Osteoblast (primary cell): Measurements from ENCODE around the gene CFHR1. TPM values are rescaled to one million over a fixed set of nuclear protein-coding genes. Genes with fewer than 3 reads are reported as not detected.
"Not testable (repeated sequence)": the region's sequence is repeated elsewhere in the genome, so short reads cannot be mapped to it uniquely, and the experiment has no call there.

Experiments used
- DNase-seq: peaks from one replicate; pipeline ENCODE4 v3.0.0; 2011; ENCODE audit warnings: low spot score, mixed read lengths; ENCODE audit not compliant: insufficient read length; ENCODE audit errors: missing footprints
- H2AFZ ChIP-seq: 2 replicates; pipeline ENCODE4 v1.6.0; 2011; ENCODE audit warnings: mild to moderate bottlenecking, low read length
- H3K27ac ChIP-seq: 2 replicates; pipeline ENCODE4 v1.5.1; 2011; ENCODE audit warnings: mild to moderate bottlenecking, low read depth, low read length, moderate library complexity
- H3K27me3 ChIP-seq: 2 replicates; pipeline ENCODE4 v1.6.0; 2012; ENCODE audit warnings: mild to moderate bottlenecking, control low read depth, inconsistent platforms, low read length, moderate library complexity; ENCODE audit not compliant: insufficient read depth
- H3K36me3 ChIP-seq: 2 replicates; pipeline ENCODE4 v1.5.1; 2011; ENCODE audit warnings: mild to moderate bottlenecking, low read length, control low read depth, moderate library complexity; ENCODE audit not compliant: insufficient read depth
- H3K4me1 ChIP-seq: 2 replicates; pipeline ENCODE4 v1.5.1; 2011; ENCODE audit warnings: mild to moderate bottlenecking, low read length, control low read depth, moderate library complexity; ENCODE audit not compliant: insufficient read depth
- H3K4me2 ChIP-seq: 2 replicates; pipeline ENCODE4 v1.6.0; 2011; ENCODE audit warnings: mild to moderate bottlenecking, low read length; ENCODE audit not compliant: insufficient read depth
- H3K4me3 ChIP-seq: fragments of 200-600 bp; sonication (generic); 3 replicates; pipeline ENCODE4 v1.5.1; 2012; ENCODE audit warnings: mild to moderate bottlenecking, low read length, inconsistent platforms; ENCODE audit not compliant: insufficient read depth
- H3K79me2 ChIP-seq: 2 replicates; pipeline ENCODE4 v1.6.0; 2012; ENCODE audit warnings: mild to moderate bottlenecking, low read length, control low read depth, inconsistent platforms; ENCODE audit not compliant: insufficient read depth
- H3K9me3 ChIP-seq: 2 replicates; pipeline ENCODE4 v1.5.1; 2011; ENCODE audit warnings: low read depth, low read length, control low read depth
- H4K20me1 ChIP-seq: 2 replicates; pipeline ENCODE4 v1.6.0; 2012; ENCODE audit warnings: mild to moderate bottlenecking, low read length, control low read depth; ENCODE audit not compliant: insufficient read depth
- CTCF ChIP-seq: IDR thresholded peaks from 2 replicates; pipeline ENCODE4 v1.5.1; 2011; ENCODE audit warnings: mild to moderate bottlenecking, low read depth, low read length, moderate library complexity; ENCODE audit errors: extremely low read depth
- total RNA-seq: library from RNA; depleted of rRNA; stranded (reverse); fragments of >200 nt; gene quantifications from 2 replicates; pipeline ENCODE4 v1.2.3, GENCODE V29; 2012

The CFHR1 gene
- total RNA-seq = not detected in 2 replicates

GRCh38 chr1:196819531-196819930, at the start of gene CFHR1:
Gene CFHR1 (plus strand): TSS chr1:196819731. CDS start chr1:196819845, 114 bp downstream.
- not testable (repeated sequence) for H3K4me1 ChIP-seq, H3K27ac ChIP-seq, H3K27me3 ChIP-seq

GRCh38 chr1:196769823-196770222, 49.7 kb upstream of the CFHR1 start:
- H3K27me3 ChIP-seq, H3K79me2 ChIP-seq, DNase-seq, H3K4me2 ChIP-seq, H3K36me3 ChIP-seq, H3K9me3 ChIP-seq, H4K20me1 ChIP-seq, H2AFZ ChIP-seq, H3K27ac ChIP-seq, H3K4me3 ChIP-seq, H3K4me1 ChIP-seq: not testable (repeated sequence)

More at GRCh38 chr1:196819531-196819930, at the start of gene CFHR1:
- H3K4me2 ChIP-seq, H3K79me2 ChIP-seq, H3K4me3 ChIP-seq, H3K9me3 ChIP-seq, DNase-seq, H2AFZ ChIP-seq, H3K36me3 ChIP-seq, H4K20me1 ChIP-seq: not testable (repeated sequence)

- Histone ChIP-seq H3K4me2 (no peak overlapping the region), H3K4me3 (no peak overlapping the region), H2AFZ (no peak overlapping the region), H3K36me3 (no peaks in the 10 kb centered on the region), H4K20me1 (no peaks in the 10 kb centered on the region), H3K27ac (no peak overlapping the region), H3K79me2 (no peaks in the 10 kb centered on the region), H3K4me1 (no peaks in the 10 kb centered on the region), H3K9me3 (no peaks in the 10 kb centered on the region), H3K27me3 (no peaks in the 10 kb centered on the region)
- DNase-seq = no peak
- TF ChIP-seq CTCF = no peak
These were observed 45.8 kb upstream of the CFHR1 start for GRCh38 chr1:196773713-196774112.

- Histone ChIP-seq H3K27me3 (no peaks in the 10 kb centered on the region), H2AFZ (no peak overlapping the region), H3K4me3 (no peak overlapping the region), H3K36me3 (no peaks in the 10 kb centered on the region), H4K20me1 (no peaks in the 10 kb centered on the region), H3K9me3 (no peaks in the 10 kb centered on the region), H3K4me1 (no peaks in the 10 kb centered on the region), H3K27ac (no peak overlapping the region), H3K4me2 (no peak overlapping the region), H3K79me2 (no peaks in the 10 kb centered on the region)
- TF ChIP-seq CTCF = no peak
- no peak for DNase-seq
These were observed 45.4 kb upstream of the CFHR1 start for GRCh38 chr1:196774175-196774574.

- DNase-seq = no peak
- H3K27ac ChIP-seq = no peak within 1 kb of the TSS
- TF ChIP-seq CTCF = no peak
- H2AFZ ChIP-seq = no peak within 1 kb of the TSS
- H3K4me3 ChIP-seq = no peak within 1 kb of the TSS
- H3K27me3 ChIP-seq = no peaks in the 10 kb centered on the region
- no peaks in the 10 kb centered on the region for H3K9me3 ChIP-seq
- no peaks in the 10 kb centered on the region for H4K20me1 ChIP-seq
- H3K4me2 ChIP-seq = no peak within 1 kb of the TSS
- H3K79me2 ChIP-seq = no peaks in the 10 kb centered on the region
- no peaks in the 10 kb centered on the region for H3K36me3 ChIP-seq
- H3K4me1 ChIP-seq = no peaks in the 10 kb centered on the region
These were observed 44.9 kb upstream of the CFHR1 start, which contains the start of gene CFHR3 for GRCh38 chr1:196774603-196775002. Gene CFHR3 (plus strand): TSS chr1:196774840. CDS start chr1:196774887, 47 bp downstream.
